ENCODE data around the gene ULBP2. TPM values are rescaled to one million over a fixed set of nuclear protein-coding genes. Genes with fewer than 3 reads are reported as not detected.
"Not testable (repeated sequence)": the region's sequence is repeated elsewhere in the genome, so short reads cannot be mapped to it uniquely, and the experiment has no call there.

ULBP2 gene
- total RNA-seq, 2 experiments from 2014 or later: 0.60 to 2.6 TPM

- H3K36me3 ChIP-seq (ENCODE audit: insufficient read depth, low read length); intact Hi-C loops (cut with micrococcal nuclease; ENCODE audit: unreplicated experiment); DNase-seq (ENCODE audit: low spot score); H3K9me3 ChIP-seq (ENCODE audit: low read length); CTCF ChIA-PET (ENCODE audit: unreplicated experiment); POLR2A ChIA-PET; H4K20me1 ChIP-seq (ENCODE audit: insufficient read depth, low read length); H3K79me2 ChIP-seq (ENCODE audit: insufficient read depth, low read depth, low read length); H3K4me1 ChIP-seq (ENCODE audit: insufficient read depth, low read length, poor library complexity, severe bottlenecking); H3K27ac ChIP-seq (ENCODE audit: low read depth, low read length, poor library complexity, severe bottlenecking); H3K4me2 ChIP-seq (ENCODE audit: low read length); H2AFZ ChIP-seq (ENCODE audit: low read length); H3K4me3 ChIP-seq (ENCODE audit: low read depth, low read length, poor library complexity, severe bottlenecking); BruUV-seq (replicated peaks); H3K9me2 ChIP-seq (ENCODE audit: insufficient read depth, low read length): not testable (repeated sequence)
These were observed 3.5 kb downstream of the ULBP2 start for GRCh38 chr6:149945276-149945675.

- POLR2A ChIA-PET; intact Hi-C loops (cut with micrococcal nuclease; ENCODE audit: unreplicated experiment); H3K4me1 ChIP-seq (ENCODE audit: insufficient read depth, low read length, poor library complexity, severe bottlenecking); H3K79me2 ChIP-seq (ENCODE audit: insufficient read depth, low read depth, low read length); CTCF ChIA-PET (ENCODE audit: unreplicated experiment); H3K36me3 ChIP-seq (ENCODE audit: insufficient read depth, low read length); DNase-seq (ENCODE audit: low spot score); H2AFZ ChIP-seq (ENCODE audit: low read length); H3K9me2 ChIP-seq (ENCODE audit: insufficient read depth, low read length); H3K4me3 ChIP-seq (ENCODE audit: low read depth, low read length, poor library complexity, severe bottlenecking); BruUV-seq (replicated peaks); H3K9me3 ChIP-seq (ENCODE audit: low read length); H3K27ac ChIP-seq (ENCODE audit: low read depth, low read length, poor library complexity, severe bottlenecking); H4K20me1 ChIP-seq (ENCODE audit: insufficient read depth, low read length); H3K4me2 ChIP-seq (ENCODE audit: low read length): not testable (repeated sequence)
These were observed 4.8 kb downstream of the ULBP2 start for GRCh38 chr6:149946631-149947030.

GRCh38 chr6:149947533-149947932 lies 5.7 kb downstream of the ULBP2 start:
- BruUV-seq (replicated peaks); H3K27ac ChIP-seq (ENCODE audit: low read depth, low read length, poor library complexity, severe bottlenecking); H3K9me3 ChIP-seq (ENCODE audit: low read length); H3K4me1 ChIP-seq (ENCODE audit: insufficient read depth, low read length, poor library complexity, severe bottlenecking); H3K4me3 ChIP-seq (ENCODE audit: low read depth, low read length, poor library complexity, severe bottlenecking); H3K9me2 ChIP-seq (ENCODE audit: insufficient read depth, low read length); H2AFZ ChIP-seq (ENCODE audit: low read length); CTCF ChIA-PET (ENCODE audit: unreplicated experiment); H4K20me1 ChIP-seq (ENCODE audit: insufficient read depth, low read length); POLR2A ChIA-PET; H3K36me3 ChIP-seq (ENCODE audit: insufficient read depth, low read length); H3K79me2 ChIP-seq (ENCODE audit: insufficient read depth, low read depth, low read length); intact Hi-C loops (cut with micrococcal nuclease; ENCODE audit: unreplicated experiment); H3K4me2 ChIP-seq (ENCODE audit: low read length); DNase-seq (ENCODE audit: low spot score): not testable (repeated sequence)

- POLR2A ChIA-PET: no interaction called here
- CTCF ChIA-PET (ENCODE audit: unreplicated experiment): no interaction called here
- BruUV-seq (replicated peaks): no TSS peak
- H3K36me3 ChIP-seq (ENCODE audit: insufficient read depth, low read length): no peaks in the 10 kb centered on the region
- no peak for DNase-seq (ENCODE audit: low spot score)
- no peaks in the 10 kb centered on the region for H3K9me3 ChIP-seq (ENCODE audit: low read length)
- intact Hi-C loops (cut with micrococcal nuclease; ENCODE audit: unreplicated experiment): no loop called here
- no peaks in the 10 kb centered on the region for H4K20me1 ChIP-seq (ENCODE audit: insufficient read depth, low read length)
- H2AFZ ChIP-seq (ENCODE audit: low read length): no peak overlapping the region
- TF ChIP-seq, protein P1, sequence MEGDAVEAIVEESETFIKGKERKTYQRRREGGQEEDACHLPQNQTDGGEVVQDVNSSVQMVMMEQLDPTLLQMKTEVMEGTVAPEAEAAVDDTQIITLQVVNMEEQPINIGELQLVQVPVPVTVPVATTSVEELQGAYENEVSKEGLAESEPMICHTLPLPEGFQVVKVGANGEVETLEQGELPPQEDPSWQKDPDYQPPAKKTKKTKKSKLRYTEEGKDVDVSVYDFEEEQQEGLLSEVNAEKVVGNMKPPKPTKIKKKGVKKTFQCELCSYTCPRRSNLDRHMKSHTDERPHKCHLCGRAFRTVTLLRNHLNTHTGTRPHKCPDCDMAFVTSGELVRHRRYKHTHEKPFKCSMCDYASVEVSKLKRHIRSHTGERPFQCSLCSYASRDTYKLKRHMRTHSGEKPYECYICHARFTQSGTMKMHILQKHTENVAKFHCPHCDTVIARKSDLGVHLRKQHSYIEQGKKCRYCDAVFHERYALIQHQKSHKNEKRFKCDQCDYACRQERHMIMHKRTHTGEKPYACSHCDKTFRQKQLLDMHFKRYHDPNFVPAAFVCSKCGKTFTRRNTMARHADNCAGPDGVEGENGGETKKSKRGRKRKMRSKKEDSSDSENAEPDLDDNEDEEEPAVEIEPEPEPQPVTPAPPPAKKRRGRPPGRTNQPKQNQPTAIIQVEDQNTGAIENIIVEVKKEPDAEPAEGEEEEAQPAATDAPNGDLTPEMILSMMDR (conservative IDR thresholded peaks at IDR 0.05; ENCODE audit: low read length): no peak
- no peak for TF ChIP-seq EZH2phosphoT487 (IDR thresholded peaks at IDR 0.05; ENCODE audit: borderline replicate concordance, low read depth, low read length)
- no peak overlapping the region for H3K4me2 ChIP-seq (ENCODE audit: low read length)
- no peak overlapping the region for H3K4me3 ChIP-seq (ENCODE audit: low read depth, low read length, poor library complexity, severe bottlenecking)
- no peaks in the 10 kb centered on the region for H3K79me2 ChIP-seq (ENCODE audit: insufficient read depth, low read depth, low read length)
- H3K4me1 ChIP-seq (ENCODE audit: insufficient read depth, low read length, poor library complexity, severe bottlenecking): no peaks in the 10 kb centered on the region
- no peaks in the 10 kb centered on the region for H3K9me2 ChIP-seq (ENCODE audit: insufficient read depth, low read length)
- H3K27ac ChIP-seq (ENCODE audit: low read depth, low read length, poor library complexity, severe bottlenecking): no peak overlapping the region
These were observed 6.2 kb downstream of the ULBP2 start for GRCh38 chr6:149948011-149948410.
